GM23338 (cell line): Measurements from ENCODE around the gene SCNN1A. TPM values are rescaled to one million over a fixed set of nuclear protein-coding genes. Genes with fewer than 3 reads are reported as not detected.

ENCODE experiments used
- ATAC-seq: fragments of 200-7000 bp; cut with Tn5 transposase; 3 replicates; pipeline ENCODE4 v1.9.1; 2020
- DNase-seq: peaks from one replicate; pipeline ENCODE4 v3.0.0-alpha.2; 2015; ENCODE audit warnings: low spot score
- H2AFZ ChIP-seq: fragments of 200-600 bp; sonication (generic); 2 replicates; pipeline ENCODE4 v1.8.0; 2016; ENCODE audit warnings: antibody characterized with exemption, mild to moderate bottlenecking, moderate library complexity
- H3F3A ChIP-seq: fragments of 200-600 bp; sonication (generic); replicated peaks from 2 replicates; pipeline ENCODE4 v1.8.0; 2017; ENCODE audit warnings: antibody characterized with exemption, mixed run types, low read depth
- H3K27ac ChIP-seq: fragments of 200-600 bp; sonication (generic); 2 replicates; pipeline ENCODE4 v1.6.1; 2016; ENCODE audit warnings: low read depth
- H3K27me3 ChIP-seq: fragments of 200-600 bp; sonication (generic); 2 replicates; pipeline ENCODE4 v1.8.0; 2016; ENCODE audit warnings: mild to moderate bottlenecking, mixed run types, moderate library complexity; ENCODE audit not compliant: insufficient read depth
- H3K36me3 ChIP-seq: fragments of 200-600 bp; sonication (generic); 2 replicates; pipeline ENCODE4 v1.8.0; 2016; ENCODE audit warnings: mild to moderate bottlenecking; ENCODE audit not compliant: insufficient read depth
- H3K4me1 ChIP-seq: fragments of 200-600 bp; sonication (generic); 2 replicates; pipeline ENCODE4 v1.8.0; 2016; ENCODE audit warnings: mild to moderate bottlenecking, moderate library complexity; ENCODE audit not compliant: insufficient read depth
- H3K4me2 ChIP-seq: fragments of 200-600 bp; sonication (generic); 2 replicates; pipeline ENCODE4 v1.7.1; 2017; ENCODE audit warnings: mixed run types
- H3K4me3 ChIP-seq: fragments of 200-600 bp; sonication (generic); 2 replicates; pipeline ENCODE4 v1.6.1; 2016; ENCODE audit warnings: mixed run types
- H3K79me2 ChIP-seq: fragments of 200-600 bp; sonication (generic); replicated peaks from 2 replicates; pipeline ENCODE4 v1.8.0; 2017; ENCODE audit warnings: mild to moderate bottlenecking; ENCODE audit not compliant: insufficient read depth
- H3K9me2 ChIP-seq: fragments of 200-600 bp; sonication (generic); 2 replicates; pipeline ENCODE4 v1.8.0; 2017; ENCODE audit not compliant: insufficient read depth
- H4K20me1 ChIP-seq: fragments of 200-600 bp; sonication (generic); replicated peaks from 2 replicates; pipeline ENCODE4 v1.8.0; 2017; ENCODE audit warnings: mild to moderate bottlenecking; ENCODE audit not compliant: insufficient read depth
- H3K27ac Mint-ChIP-seq: 2 replicates; pipeline ENCODE4 v1.8.0; 2020; ENCODE audit warnings: inconsistent platforms, mild to moderate bottlenecking, moderate library complexity, mixed read lengths
- H3K27me3 Mint-ChIP-seq: 3 replicates; pipeline ENCODE4 v1.8.0; 2022; ENCODE audit warnings: low read depth, mild to moderate bottlenecking, moderate library complexity, mixed read lengths, inconsistent platforms; ENCODE audit not compliant: insufficient read depth, poor library complexity
- H3K36me3 Mint-ChIP-seq: 3 replicates; pipeline ENCODE4 v1.8.0; 2021; ENCODE audit warnings: low read depth, mild to moderate bottlenecking, inconsistent platforms, moderate library complexity, mixed read lengths
- H3K4me1 Mint-ChIP-seq: 3 replicates; pipeline ENCODE4 v1.8.0; 2020; ENCODE audit warnings: mild to moderate bottlenecking, inconsistent platforms, mixed read lengths
- H3K4me3 Mint-ChIP-seq: 3 replicates; pipeline ENCODE4 v1.8.0; 2021; ENCODE audit warnings: moderate library complexity, mild to moderate bottlenecking, inconsistent platforms, mixed read lengths
- H3K9me3 Mint-ChIP-seq: 3 replicates; pipeline ENCODE4 v1.8.0; 2020; ENCODE audit warnings: moderate library complexity, mild to moderate bottlenecking, inconsistent platforms, mixed read lengths
- CREB1 ChIP-seq: fragments of 250-450 bp; sonication (Bioruptor Pico); IDR thresholded peaks from 2 replicates; pipeline ENCODE4 v1.5.0; 2020; ENCODE audit warnings: low read depth, mild to moderate bottlenecking, moderate library complexity
- CTCF ChIP-seq, 2 experiments: fragments of 200-600 bp in 1 of 2; sonication (generic) in 1 of 2; conservative IDR thresholded peaks; 2 replicates each; pipeline versions ENCODE4 v1.5.1 to v1.6.1; 2016 to 2017; ENCODE audit warnings: antibody characterized with exemption in 2 of 2, low read depth in 2 of 2, mild to moderate bottlenecking in 2 of 2, moderate library complexity in 1 of 2
- EZH2 ChIP-seq: fragments of 200-600 bp; sonication (generic); IDR thresholded peaks from one replicate; pipeline ENCODE4 v1.8.0; 2017; ENCODE audit warnings: antibody characterized with exemption, mild to moderate bottlenecking, low read depth; ENCODE audit not compliant: unreplicated experiment
- EZH2phosphoT487 ChIP-seq: fragments of 200-600 bp; sonication (generic); IDR thresholded peaks from one replicate; pipeline ENCODE4 v1.8.1; 2018; ENCODE audit warnings: antibody characterized with exemption; ENCODE audit not compliant: unreplicated experiment
- JUNB ChIP-seq: IDR thresholded peaks from one replicate; pipeline ENCODE4 v1.6.1; 2016; ENCODE audit warnings: antibody characterized with exemption; ENCODE audit not compliant: unreplicated experiment
- POLR2AphosphoS5 ChIP-seq: IDR thresholded peaks from 2 replicates; pipeline ENCODE4 v1.6.1; 2016; ENCODE audit warnings: antibody characterized with exemption, low read depth
- REST ChIP-seq: IDR thresholded peaks from one replicate; pipeline ENCODE4 v1.6.1; 2018; ENCODE audit warnings: antibody characterized with exemption; ENCODE audit not compliant: unreplicated experiment
- STAT1 ChIP-seq: IDR thresholded peaks from one replicate; pipeline ENCODE4 v1.6.1; 2016; ENCODE audit warnings: antibody characterized with exemption; ENCODE audit not compliant: unreplicated experiment
- ZNF114 ChIP-seq: fragments of 250-450 bp; sonication (Bioruptor Pico); IDR thresholded peaks from 2 replicates; pipeline ENCODE4 v1.5.0; 2020; ENCODE audit warnings: mild to moderate bottlenecking, moderate library complexity
- ZNF331 ChIP-seq: fragments of 250-450 bp; sonication (Bioruptor Pico); IDR thresholded peaks from 2 replicates; pipeline ENCODE4 v1.5.0; 2020; ENCODE audit warnings: low read depth, mild to moderate bottlenecking, moderate library complexity
- ZNF462 ChIP-seq: fragments of 250-450 bp; sonication (Bioruptor Pico); IDR thresholded peaks from 2 replicates; pipeline ENCODE4 v1.5.0; 2020; ENCODE audit warnings: mild to moderate bottlenecking, moderate library complexity
- polyA plus RNA-seq: library from polyadenylated mRNA; unstranded; fragments of >200 nt; fragmentation: Nextera tagmentation; extraction: Ambion mirVana; gene quantifications from 2 replicates; pipeline ENCODE4 v1.2.1, GENCODE V29; 2016
- total RNA-seq: library from RNA; depleted of rRNA; stranded (reverse); fragments of >200 nt; shearing (Covaris generic); gene quantifications from 2 replicates; pipeline ENCODE4 v1.2.3, GENCODE V29; 2014

Gene SCNN1A
- total and polyA plus RNA-seq, 2 experiments from 2014 or later, result 37.1 to 125 TPM

GRCh38 chr12:6358881-6359280 is 16.5 kb downstream of the SCNN1A start:
- Histone ChIP-seq H3F3A (peaks cover 13% of the 10 kb centered on the region; the same call in 1 of the 2 replicates), H3K27me3 (no peaks in the 10 kb centered on the region), H3K9me2 (no peaks in the 10 kb centered on the region), H3K79me2 (0 out of 2 replicates have a peak, but pooled peaks cover 5% of the 10 kb centered on the region), H3K27ac (no peak overlapping the region), H2AFZ (no peak overlapping the region), H3K4me3 (no peak overlapping the region), H4K20me1 (no peaks in the 10 kb centered on the region; the same call in 1 of the 2 replicates), H3K4me2 (no peak overlapping the region), H3K4me1 (peaks cover 7% of the 10 kb centered on the region; the same call in 1 of the 2 replicates), H3K36me3 (peaks cover 8% of the 10 kb centered on the region)
- Mint-ChIP-seq H3K27me3 (peaks cover 11% of the 10 kb centered on the region), H3K4me3 (no peak overlapping the region), H3K27ac (no peak overlapping the region), H3K36me3 (peaks cover 69% of the 10 kb centered on the region), H3K9me3 (no peaks in the 10 kb centered on the region), H3K4me1 (peaks cover 21% of the 10 kb centered on the region)
- TF ChIP-seq REST (no peak), POLR2AphosphoS5 (no peak), ZNF114 (CRISPR knock-in tag) (no peak), CREB1 (CRISPR knock-in tag) (no peak), ZNF462 (CRISPR knock-in tag) (no peak), STAT1 (no peak), JUNB (no peak), EZH2phosphoT487 (no peak), CTCF (conservative IDR thresholded peaks at IDR 0.05; ENCODE audit: low read depth in 2 of 2) (no peak), EZH2 (no peak), ZNF331 (no peak)
- no peak for DNase-seq
- no peak for ATAC-seq
